Measurements from ENCODE around the gene HDAC4.

HDAC4 gene

DNA sequence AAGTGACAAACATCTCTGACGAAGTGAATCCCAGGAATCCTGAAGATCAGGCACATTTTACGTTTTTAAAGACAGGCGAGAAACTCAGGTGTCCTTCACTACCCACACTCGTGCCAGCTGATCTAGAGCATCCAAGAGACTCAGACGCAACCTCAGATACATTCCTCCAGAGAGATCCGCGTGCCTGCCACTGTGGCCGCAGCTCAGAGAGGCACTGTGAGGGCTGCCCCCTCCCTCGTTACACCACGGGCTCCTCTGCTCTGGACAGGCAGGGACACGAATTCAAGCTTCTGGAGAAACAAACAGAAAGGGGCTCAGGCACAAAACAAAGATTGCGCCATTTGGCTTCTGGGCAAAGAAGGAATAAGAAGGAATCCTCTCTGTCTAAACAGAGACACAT, 268.0 kb downstream of the HDAC4 start:
- H3K27ac ChIP-seq (ENCODE audit: low read depth, low read length), result no peak overlapping the region
- no peak overlapping the region for H3K9ac ChIP-seq (ENCODE audit: low read length)
- H3K4me3 ChIP-seq (ENCODE audit: low read depth in 1 of 2, low read length in 2 of 2), result no peak overlapping the region
- no peaks in the 10 kb centered on the region for H3K4me1 ChIP-seq (ENCODE audit: insufficient read depth, low read length)
- H3K27me3 ChIP-seq (ENCODE audit: control insufficient read depth in 1 of 2, insufficient read depth in 2 of 2, low read length in 2 of 2), result no peaks in the 10 kb centered on the region
- no peaks in the 10 kb centered on the region for H3K9me3 ChIP-seq (ENCODE audit: low read length)
- peaks cover 90% of the 10 kb centered on the region for H3K36me3 ChIP-seq (ENCODE audit: insufficient read depth, low read length)

DNA sequence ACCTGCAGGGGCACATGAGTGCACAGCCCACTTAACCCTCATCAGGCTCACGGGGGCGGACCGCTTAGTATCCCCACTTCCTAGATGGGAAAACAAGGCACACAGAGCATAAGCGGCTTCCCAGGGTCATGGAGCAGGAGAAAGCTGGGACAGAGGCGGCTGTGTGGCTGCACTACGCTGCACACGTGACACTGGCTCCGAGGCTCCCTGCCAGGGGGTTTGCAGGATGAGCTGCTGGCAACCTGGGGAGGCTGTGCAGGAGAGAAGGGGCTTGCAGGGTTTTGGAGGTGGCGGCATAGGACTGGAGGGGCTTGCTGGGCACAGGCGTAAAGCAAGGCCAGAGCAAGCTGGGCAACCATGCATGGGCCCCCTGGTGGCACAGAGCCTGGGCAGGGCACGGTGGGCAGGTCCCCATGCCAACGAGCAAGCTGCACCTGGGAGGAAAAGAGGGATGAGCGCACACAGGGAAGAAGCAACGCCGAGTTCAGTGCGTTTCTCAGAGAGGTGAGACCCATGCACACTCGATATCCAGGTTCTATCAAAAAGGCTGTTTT, 268.6 kb downstream of the HDAC4 start:
- Histone ChIP-seq H3K9me3 (ENCODE audit: low read length) (no peaks in the 10 kb centered on the region), H3K27me3 (ENCODE audit: control insufficient read depth in 1 of 2, insufficient read depth in 2 of 2, low read length in 2 of 2) (no peaks in the 10 kb centered on the region), H3K4me3 (ENCODE audit: low read depth in 1 of 2, low read length in 2 of 2) (no peak overlapping the region), H3K36me3 (ENCODE audit: insufficient read depth, low read length) (peaks cover 91% of the 10 kb centered on the region), H3K4me1 (ENCODE audit: insufficient read depth, low read length) (no peaks in the 10 kb centered on the region), H3K27ac (ENCODE audit: low read depth, low read length) (no peak overlapping the region), H3K9ac (ENCODE audit: low read length) (no peak overlapping the region)

DNA sequence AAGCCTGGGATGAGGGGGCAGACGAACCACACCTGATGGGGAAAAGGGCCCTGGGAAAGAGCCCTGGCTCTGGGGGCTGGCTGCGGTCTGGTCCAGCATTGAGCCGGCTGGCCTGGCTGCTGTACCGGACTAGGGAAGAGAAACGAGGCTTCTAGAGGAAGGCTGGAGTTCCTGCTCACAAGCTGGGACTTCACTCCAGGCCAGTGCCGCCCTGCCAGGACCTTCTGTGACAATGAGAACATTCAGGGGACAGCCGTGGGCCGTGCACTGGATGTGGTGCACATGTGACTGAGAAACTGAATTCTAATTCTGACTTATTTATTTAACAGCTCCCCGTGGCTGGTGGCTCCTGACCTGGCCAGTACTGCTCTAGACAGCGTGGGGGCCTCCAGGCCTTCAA, 269.3 kb downstream of the HDAC4 start:
- H3K27ac ChIP-seq (ENCODE audit: low read depth, low read length), result no peak overlapping the region
- H3K9me3 ChIP-seq (ENCODE audit: low read length), result no peaks in the 10 kb centered on the region
- H3K4me3 ChIP-seq (ENCODE audit: low read depth in 1 of 2, low read length in 2 of 2), result no peak overlapping the region
- H3K27me3 ChIP-seq (ENCODE audit: control insufficient read depth in 1 of 2, insufficient read depth in 2 of 2, low read length in 2 of 2), result no peaks in the 10 kb centered on the region
- H3K4me1 ChIP-seq (ENCODE audit: insufficient read depth, low read length), result no peaks in the 10 kb centered on the region
- no peak overlapping the region for H3K9ac ChIP-seq (ENCODE audit: low read length)
- H3K36me3 ChIP-seq (ENCODE audit: insufficient read depth, low read length), result peaks cover 91% of the 10 kb centered on the region

DNA sequence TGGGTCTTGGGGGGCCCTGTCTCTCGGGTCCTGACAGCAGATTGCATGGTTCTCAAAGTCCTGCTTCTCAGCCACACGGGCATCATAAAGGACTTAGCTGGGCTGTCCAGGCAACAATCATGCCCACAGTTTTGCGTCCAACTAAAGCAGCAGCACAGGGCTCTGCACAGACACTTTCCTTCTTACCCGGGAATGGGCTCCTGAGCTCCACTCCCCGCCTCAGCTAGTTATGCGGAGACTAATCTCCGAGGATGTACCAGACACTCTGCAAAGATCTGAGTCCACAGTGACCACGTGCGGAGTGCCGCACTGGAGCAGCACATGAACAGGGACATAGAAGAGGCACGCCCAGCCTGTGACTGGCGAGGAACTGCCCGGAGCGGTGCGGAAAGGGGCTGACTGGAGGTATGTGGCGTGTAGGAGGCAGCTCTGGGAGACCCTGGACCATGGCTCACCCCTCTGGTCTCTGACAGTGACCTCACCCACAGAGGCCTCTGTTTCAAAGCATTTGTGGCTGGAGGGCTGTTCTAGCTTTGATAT, 270.0 kb downstream of the HDAC4 start:
- Histone ChIP-seq H3K27ac (ENCODE audit: low read depth, low read length) (no peak overlapping the region), H3K9me3 (ENCODE audit: low read length) (no peaks in the 10 kb centered on the region), H3K4me1 (ENCODE audit: insufficient read depth, low read length) (no peaks in the 10 kb centered on the region), H3K27me3 (ENCODE audit: control insufficient read depth in 1 of 2, insufficient read depth in 2 of 2, low read length in 2 of 2) (no peaks in the 10 kb centered on the region), H3K36me3 (ENCODE audit: insufficient read depth, low read length) (peaks cover 91% of the 10 kb centered on the region), H3K9ac (ENCODE audit: low read length) (no peak overlapping the region), H3K4me3 (ENCODE audit: low read depth in 1 of 2, low read length in 2 of 2) (no peak overlapping the region)

DNA sequence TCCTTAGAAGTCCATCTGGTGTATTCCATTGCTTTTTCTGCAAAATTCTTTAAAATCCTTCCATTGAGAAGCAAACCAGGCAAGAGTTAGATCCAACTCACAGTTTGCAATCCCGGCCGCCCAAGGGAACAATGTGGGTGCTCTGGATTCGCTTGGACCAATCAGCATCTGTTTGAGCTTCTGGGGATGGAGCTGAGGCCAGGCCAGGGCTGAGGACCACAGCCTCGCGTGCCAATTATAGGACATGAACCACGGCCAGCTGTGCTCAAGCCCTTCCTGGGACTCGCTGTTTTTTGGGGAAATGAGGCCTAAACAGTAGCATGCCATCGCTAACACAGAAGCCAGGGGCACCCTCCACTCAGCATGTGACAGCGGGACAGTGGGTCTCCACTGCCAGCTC, 270.8 kb downstream of the HDAC4 start:
- H3K4me3 ChIP-seq (ENCODE audit: low read depth in 1 of 2, low read length in 2 of 2), result no peak overlapping the region
- no peaks in the 10 kb centered on the region for H3K9me3 ChIP-seq (ENCODE audit: low read length)
- H3K27ac ChIP-seq (ENCODE audit: low read depth, low read length), result no peak overlapping the region
- no peaks in the 10 kb centered on the region for H3K4me1 ChIP-seq (ENCODE audit: insufficient read depth, low read length)
- no peaks in the 10 kb centered on the region for H3K27me3 ChIP-seq (ENCODE audit: control insufficient read depth in 1 of 2, insufficient read depth in 2 of 2, low read length in 2 of 2)
- no peak overlapping the region for H3K9ac ChIP-seq (ENCODE audit: low read length)
- H3K36me3 ChIP-seq (ENCODE audit: insufficient read depth, low read length), result peaks cover 91% of the 10 kb centered on the region

DNA sequence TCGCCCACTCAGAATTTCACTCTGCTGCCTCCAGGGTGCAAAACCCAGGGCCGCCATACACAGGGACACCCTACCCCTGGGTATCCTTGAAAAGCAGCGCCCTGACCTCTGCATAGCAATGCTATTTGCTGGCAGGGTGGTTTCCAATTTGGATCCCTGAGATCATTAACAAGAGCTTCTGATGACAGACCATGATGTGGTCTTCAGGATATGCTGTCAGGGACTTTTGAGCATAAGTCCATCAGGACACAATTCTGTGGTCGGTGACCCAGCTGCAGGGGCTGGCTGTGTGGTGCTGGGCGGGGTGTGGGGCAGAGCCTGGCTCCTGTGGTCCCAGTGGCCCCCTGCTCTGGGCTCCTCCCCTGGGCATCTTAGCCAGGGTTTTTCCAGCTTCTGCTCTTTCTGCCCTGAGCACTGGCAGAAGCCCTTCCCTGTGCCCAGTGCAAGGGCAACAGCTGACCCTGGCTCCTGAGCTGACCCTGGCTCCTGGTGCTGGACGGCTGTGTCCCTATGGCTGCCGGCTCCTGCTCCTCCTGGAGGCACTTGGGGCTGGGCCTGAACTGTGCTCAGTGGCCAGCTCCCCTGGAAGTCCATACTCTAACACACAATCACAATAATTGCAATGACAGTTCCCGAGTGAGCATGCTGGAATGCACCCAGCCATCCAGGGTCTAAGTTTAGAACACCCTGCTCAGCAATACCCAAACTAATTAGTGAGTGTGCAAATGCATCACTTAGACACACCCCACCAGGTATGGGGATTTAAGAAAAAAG, 271.5 kb downstream of the HDAC4 start:
- Histone ChIP-seq H3K4me1 (ENCODE audit: insufficient read depth, low read length) (no peaks in the 10 kb centered on the region), H3K27me3 (ENCODE audit: control insufficient read depth in 1 of 2, insufficient read depth in 2 of 2, low read length in 2 of 2) (no peaks in the 10 kb centered on the region), H3K9me3 (ENCODE audit: low read length) (no peaks in the 10 kb centered on the region), H3K27ac (ENCODE audit: low read depth, low read length) (no peak overlapping the region), H3K36me3 (ENCODE audit: insufficient read depth, low read length) (peaks cover 91% of the 10 kb centered on the region), H3K4me3 (ENCODE audit: low read depth in 1 of 2, low read length in 2 of 2) (no peak overlapping the region), H3K9ac (ENCODE audit: low read length) (no peak overlapping the region)

DNA sequence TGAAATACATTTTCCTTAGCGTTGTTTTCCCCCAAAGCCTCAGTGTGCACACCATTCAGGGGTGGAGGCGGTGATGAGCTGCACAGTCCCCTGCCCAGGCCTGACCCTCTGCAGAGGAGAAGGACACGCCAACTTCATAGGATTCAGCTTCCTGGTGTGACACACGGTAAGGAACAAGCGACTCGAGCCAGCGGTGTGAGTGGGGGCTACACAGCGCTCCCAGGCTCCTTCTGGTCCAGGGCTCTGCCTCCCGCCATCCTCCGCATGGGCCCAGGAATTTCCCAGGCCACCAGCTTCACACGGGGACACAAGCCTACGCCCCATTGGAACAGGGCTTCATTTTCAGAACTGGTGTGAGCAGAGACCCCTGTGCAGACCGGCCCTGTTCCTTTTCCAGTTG, 272.1 kb downstream of the HDAC4 start:
- H3K4me1 ChIP-seq (ENCODE audit: insufficient read depth, low read length), result no peaks in the 10 kb centered on the region
- no peak overlapping the region for H3K4me3 ChIP-seq (ENCODE audit: low read depth in 1 of 2, low read length in 2 of 2)
- peaks cover 93% of the 10 kb centered on the region for H3K36me3 ChIP-seq (ENCODE audit: insufficient read depth, low read length)
- H3K9me3 ChIP-seq (ENCODE audit: low read length), result no peaks in the 10 kb centered on the region
- H3K9ac ChIP-seq (ENCODE audit: low read length), result no peak overlapping the region
- H3K27ac ChIP-seq (ENCODE audit: low read depth, low read length), result no peak overlapping the region
- no peaks in the 10 kb centered on the region for H3K27me3 ChIP-seq (ENCODE audit: control insufficient read depth in 1 of 2, insufficient read depth in 2 of 2, low read length in 2 of 2)

DNA sequence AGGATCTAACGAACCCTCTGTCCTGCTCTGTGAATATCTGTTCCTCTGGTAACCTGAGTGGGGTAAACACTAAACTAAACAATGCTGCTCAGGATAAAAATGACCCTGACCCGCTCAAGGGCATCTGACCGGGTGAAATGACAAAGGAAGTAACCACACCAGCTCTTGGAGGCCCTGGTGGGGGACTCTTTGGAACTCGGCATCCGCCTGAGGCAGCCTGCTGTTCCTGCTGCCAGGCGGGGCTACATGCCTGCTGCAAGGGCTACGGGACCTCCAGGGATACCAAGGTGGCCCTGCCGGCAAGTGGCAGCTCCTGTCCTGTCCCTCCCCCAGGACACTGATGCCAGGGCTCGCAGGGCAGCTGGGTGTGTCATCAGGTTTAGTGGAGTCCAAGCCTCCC, 273.3 kb downstream of the HDAC4 start:
- Histone ChIP-seq H3K36me3 (ENCODE audit: insufficient read depth, low read length) (peaks cover 86% of the 10 kb centered on the region), H3K27me3 (ENCODE audit: control insufficient read depth in 1 of 2, insufficient read depth in 2 of 2, low read length in 2 of 2) (no peaks in the 10 kb centered on the region), H3K4me3 (ENCODE audit: low read depth in 1 of 2, low read length in 2 of 2) (no peak overlapping the region), H3K9ac (ENCODE audit: low read length) (no peak overlapping the region), H3K27ac (ENCODE audit: low read depth, low read length) (no peak overlapping the region), H3K9me3 (ENCODE audit: low read length) (no peaks in the 10 kb centered on the region), H3K4me1 (ENCODE audit: insufficient read depth, low read length) (peaks cover 1% of the 10 kb centered on the region)

DNA sequence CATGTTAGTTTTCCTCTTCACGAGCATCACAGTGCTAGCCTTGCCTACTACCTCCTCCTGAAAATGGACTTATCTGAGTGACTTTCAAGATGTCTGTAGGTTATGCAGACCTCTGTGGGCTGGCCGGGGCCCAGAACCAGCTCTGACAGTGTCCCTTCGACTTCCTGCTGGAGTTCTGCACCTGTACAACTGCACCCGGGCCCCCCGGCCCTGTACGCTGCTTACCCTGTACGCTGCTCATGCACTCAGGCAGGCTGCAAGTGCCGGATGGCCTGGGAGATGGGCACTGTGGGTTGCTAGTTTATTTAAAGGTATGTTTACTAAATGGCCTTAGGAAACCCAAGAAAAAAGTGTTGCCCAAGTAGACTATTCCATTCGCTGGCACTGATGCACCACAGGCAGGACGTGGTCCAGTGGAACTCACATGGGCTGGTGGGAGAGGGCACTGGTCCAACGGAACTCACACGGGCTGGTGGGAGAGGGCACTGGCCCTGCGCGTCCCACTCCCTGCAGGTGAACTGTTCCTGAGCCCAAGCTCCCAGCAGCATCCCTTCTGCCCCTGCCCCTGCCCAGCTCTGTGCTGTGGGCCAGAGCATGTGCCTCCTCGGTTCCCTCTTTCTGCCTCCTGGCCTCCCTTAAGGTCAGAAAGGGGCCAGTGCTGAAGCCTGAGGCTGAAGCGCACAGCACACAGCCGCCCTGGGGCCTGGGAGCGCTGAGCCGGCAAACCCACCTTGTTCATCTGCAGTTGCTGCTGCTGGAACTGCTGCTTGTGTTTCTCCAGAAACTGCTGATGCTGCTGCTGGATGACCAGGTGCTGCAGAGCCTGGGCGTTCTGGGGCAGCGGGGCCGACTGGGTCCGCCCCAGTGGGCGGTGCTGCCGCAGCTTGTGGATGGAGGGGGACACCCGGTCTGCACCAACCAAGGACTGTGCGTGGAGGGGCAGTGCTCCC, 274.8 kb downstream of the HDAC4 start:
- Histone ChIP-seq H3K27ac (ENCODE audit: low read depth, low read length) (no peak overlapping the region), H3K27me3 (ENCODE audit: control insufficient read depth in 1 of 2, insufficient read depth in 2 of 2, low read length in 2 of 2) (no peaks in the 10 kb centered on the region), H3K36me3 (ENCODE audit: insufficient read depth, low read length) (peaks cover 76% of the 10 kb centered on the region), H3K9ac (ENCODE audit: low read length) (no peak overlapping the region), H3K4me3 (ENCODE audit: low read depth in 1 of 2, low read length in 2 of 2) (no peak overlapping the region), H3K4me1 (ENCODE audit: insufficient read depth, low read length) (peaks cover 11% of the 10 kb centered on the region), H3K9me3 (ENCODE audit: low read length) (no peaks in the 10 kb centered on the region)

DNA sequence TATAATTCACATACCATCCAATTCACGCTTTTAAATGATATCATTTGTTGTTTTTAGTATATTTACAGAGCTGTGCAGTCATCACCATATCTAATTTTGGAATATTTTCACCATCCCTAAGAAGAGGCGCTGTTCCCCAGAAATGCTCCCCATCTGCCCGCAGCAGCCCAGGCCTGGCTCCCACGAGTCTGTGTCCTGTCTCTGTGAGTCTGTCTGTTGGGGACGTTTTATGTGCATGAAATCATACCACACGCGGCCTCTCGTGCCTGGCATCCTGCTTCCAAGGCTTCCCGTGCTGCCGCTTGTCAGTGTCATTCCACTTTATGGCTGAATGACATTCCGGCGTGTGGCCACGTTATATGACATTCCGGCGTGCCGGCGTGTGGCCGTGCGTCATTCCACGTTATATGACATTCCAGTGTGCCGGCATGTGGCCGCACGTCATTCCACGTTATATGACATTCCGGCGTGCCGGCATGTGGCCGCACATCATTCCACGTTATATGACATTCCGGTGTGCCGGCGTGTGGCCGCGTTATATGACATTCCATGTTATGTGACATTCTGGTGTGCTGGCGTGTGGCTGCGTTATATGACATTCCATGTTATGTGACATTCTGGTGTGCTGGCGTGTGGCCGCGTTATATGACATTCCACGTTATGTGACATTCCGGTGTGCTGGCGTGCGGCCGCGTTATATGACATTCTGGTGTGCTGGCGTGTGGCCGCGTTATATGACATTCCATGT, 276.5 kb downstream of the HDAC4 start:
- no peak overlapping the region for H3K9ac ChIP-seq (ENCODE audit: low read length)
- H3K27ac ChIP-seq (ENCODE audit: low read depth, low read length), result no peak overlapping the region
- no peaks in the 10 kb centered on the region for H3K9me3 ChIP-seq (ENCODE audit: low read length)
- H3K27me3 ChIP-seq (ENCODE audit: control insufficient read depth in 1 of 2, insufficient read depth in 2 of 2, low read length in 2 of 2), result no peaks in the 10 kb centered on the region
- H3K4me3 ChIP-seq (ENCODE audit: low read depth in 1 of 2, low read length in 2 of 2), result no peak overlapping the region
- peaks cover 59% of the 10 kb centered on the region for H3K36me3 ChIP-seq (ENCODE audit: insufficient read depth, low read length)
- H3K4me1 ChIP-seq (ENCODE audit: insufficient read depth, low read length), result peaks cover 11% of the 10 kb centered on the region
